NCI-H1694 (cell line): ENCODE results near the gene KIF6.
A peak's percentile ranks its signal among the peaks of the same experiment; 100 is the strongest.

Experiments used
- DNase-seq: peaks from one replicate; lab custom pipeline; 2025; lab: John Stamatoyannopoulos, UW

The KIF6 gene

GRCh38 chr6:39664173-39664572, 61.0 kb downstream of the KIF6 start:
- DNase-seq = no peak

GRCh38 chr6:39657355-39658135, 67.7 kb downstream of the KIF6 start:
- DNase-seq = no peak

DNA sequence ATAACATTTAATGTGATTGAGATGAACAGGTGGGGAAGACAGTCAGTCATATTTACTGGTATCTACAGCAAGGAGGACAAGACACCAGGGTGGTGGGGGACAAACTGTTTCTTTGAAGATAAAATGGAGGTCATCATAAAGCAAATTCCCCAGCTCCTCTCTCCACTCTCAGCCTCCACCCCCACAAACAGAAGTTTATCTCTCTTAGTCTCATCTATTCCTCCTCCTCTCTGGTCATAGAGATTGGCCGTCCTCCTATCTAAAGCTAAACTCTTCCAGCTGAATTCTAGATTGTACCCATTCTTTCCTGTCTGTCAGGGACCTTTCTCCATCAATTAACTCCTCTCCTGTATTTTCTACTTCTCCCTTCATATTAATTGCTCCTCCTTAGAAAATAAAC, 71.1 kb downstream of the KIF6 start:
- no peak for DNase-seq

DNA sequence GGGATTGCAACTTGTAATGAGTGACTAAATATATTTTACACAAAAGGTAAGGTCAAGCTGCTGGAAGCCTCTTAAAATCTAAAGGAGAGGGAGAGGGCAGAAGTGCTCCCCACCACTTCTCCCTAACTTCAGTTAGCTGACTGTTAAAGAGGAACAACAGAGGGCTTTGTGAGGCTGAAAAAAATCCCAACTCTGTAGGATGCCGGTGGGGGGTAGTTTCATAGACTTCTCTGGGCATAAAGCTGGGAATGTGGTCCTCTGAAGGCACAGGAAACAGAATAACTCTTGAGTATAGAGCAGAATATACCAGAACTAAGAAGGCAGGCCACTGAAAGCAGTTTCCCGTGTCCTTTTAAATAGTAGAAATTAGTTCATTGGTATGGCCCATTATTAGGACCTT, 71.6 kb downstream of the KIF6 start:
- no peak for DNase-seq

GRCh38 chr6:39649996-39650395, 75.2 kb downstream of the KIF6 start:
- DNase-seq = no peak

DNA sequence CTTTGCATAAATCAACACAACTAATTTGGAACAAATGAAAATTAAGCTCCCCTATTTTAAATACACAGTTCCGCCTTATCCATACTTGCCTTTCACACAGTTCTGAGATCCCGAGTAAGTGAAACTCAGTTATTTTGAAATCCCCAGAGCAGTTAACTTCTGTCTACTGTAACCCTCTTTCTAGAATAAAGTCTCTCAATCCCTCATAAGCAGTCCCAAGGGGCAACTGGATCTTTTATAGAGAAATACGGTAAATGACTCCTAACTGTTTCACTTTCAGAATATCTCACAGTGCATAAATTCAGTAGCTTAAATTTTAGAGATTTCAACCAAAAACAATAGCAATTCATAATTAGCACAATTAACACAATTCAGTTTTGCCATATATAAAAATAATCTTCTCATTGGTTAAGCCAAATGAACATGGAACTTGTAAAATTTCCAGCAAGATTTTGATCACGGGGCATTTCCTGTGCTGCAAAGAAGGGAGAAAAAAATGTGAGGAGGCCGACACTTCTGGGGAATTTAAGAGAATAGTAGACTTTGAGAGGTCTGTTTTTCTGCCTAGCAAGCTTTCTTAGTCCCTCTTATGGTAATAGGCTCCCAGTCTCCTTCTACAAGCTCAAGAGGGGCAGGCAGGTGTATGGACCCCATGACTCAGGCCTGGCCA, 78.3 kb downstream of the KIF6 start:
- no peak for DNase-seq

DNA sequence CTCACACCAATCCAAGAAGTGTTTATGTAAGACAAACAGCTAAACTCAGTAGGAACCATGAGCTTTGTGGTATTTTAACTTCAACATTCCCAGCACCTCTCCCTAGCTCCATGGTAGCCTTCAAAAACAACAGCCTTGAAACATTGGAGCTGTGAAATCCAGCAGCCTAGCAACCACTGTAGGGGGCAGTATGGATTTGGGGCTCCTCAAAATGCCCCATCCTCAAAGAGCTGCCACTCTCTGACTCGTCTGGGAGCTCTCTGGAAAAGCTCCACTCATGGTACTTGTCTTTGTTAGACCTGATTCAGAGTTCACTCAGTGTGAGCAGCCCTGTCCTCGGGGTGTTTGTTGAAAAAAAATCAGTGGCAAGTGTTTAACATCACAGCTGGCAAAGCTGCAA, 82.9 kb downstream of the KIF6 start:
- no peak for DNase-seq

DNA sequence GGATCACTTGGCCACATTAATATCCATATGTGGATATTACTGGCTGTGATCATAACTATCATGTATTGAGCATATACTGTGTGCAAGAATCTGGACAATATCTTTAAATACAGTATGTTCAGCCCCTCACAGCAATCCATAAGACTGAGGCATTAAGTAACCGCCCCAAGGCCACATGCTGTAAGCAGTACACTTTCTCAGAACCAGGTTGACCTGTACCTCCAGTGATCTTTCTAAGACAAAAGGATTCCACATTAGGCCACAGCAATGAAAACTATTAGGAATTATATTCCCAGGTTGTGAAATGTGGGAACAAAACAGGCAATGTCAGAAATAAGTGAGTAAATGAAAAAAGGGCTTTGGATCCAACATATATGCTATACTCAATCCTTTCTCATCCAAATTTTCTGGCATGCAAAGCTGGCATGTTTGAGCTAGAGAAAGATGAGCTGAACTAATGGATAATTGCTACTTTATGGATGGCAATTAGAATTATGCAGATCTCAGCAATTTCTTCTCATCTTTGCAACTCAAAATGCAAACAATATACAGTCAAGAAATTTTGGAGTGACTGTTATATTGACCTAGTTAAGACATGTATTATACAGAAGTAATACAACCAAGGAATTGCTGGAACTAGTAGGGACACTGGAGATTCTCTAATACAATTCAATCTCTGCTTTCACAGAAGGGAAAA, 86.9 kb downstream of the KIF6 start:
- DNase-seq = no peak

- DNase-seq = no peak
Observed at GRCh38 chr6:39634646-39635341, 90.4 kb downstream of the KIF6 start.

DNA sequence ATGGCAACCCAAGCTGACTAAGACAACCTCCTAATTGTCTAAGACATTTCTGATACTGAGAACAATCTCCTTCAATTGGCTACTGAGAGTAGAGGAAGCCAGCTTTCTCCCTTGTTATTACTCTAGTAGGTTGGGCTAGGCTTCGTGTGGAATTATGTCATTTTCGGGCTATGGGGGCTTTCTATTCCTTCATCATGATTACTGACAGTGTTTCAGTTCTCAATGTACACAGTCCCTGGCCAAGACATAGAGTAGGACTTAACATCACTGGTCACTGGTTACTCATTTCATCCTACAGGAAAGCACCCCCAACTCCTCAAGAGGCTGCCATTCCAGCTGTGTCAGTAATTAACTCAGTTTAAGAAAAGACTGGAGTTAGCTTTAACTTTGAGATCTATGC, 100.0 kb downstream of the KIF6 start:
- DNase-seq = no peak

GRCh38 chr6:39623750-39624149, 101.5 kb downstream of the KIF6 start:
- DNase-seq = no peak

DNA sequence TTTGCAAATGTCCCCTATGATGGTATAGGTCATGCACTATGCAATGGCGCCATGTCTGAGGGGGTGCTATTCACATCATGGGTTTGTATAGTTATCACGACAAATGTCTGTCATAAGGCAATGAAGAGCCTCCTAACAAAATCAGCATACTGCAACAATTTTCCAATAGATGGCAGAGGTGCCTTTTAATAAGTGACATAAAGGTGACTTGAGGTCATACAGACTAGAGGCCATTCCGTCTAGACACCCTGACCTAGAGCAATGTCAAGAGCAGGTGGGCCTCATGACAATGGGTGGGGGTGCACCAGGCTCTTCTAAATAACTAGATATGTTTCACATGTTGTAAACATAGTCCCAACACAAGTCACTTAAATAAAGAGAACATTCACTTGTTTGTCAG, 107.7 kb downstream of the KIF6 start:
- no peak for DNase-seq

- no peak for DNase-seq
Observed at GRCh38 chr6:39617026-39617425, 108.2 kb downstream of the KIF6 start.

- DNase-seq = no peak
Observed at GRCh38 chr6:39615622-39616021, 109.6 kb downstream of the KIF6 start.

GRCh38 chr6:39614393-39614950, 110.7 kb downstream of the KIF6 start:
- DNase-seq = no peak

GRCh38 chr6:39610221-39610620, 115.0 kb downstream of the KIF6 start:
- no peak for DNase-seq

DNA sequence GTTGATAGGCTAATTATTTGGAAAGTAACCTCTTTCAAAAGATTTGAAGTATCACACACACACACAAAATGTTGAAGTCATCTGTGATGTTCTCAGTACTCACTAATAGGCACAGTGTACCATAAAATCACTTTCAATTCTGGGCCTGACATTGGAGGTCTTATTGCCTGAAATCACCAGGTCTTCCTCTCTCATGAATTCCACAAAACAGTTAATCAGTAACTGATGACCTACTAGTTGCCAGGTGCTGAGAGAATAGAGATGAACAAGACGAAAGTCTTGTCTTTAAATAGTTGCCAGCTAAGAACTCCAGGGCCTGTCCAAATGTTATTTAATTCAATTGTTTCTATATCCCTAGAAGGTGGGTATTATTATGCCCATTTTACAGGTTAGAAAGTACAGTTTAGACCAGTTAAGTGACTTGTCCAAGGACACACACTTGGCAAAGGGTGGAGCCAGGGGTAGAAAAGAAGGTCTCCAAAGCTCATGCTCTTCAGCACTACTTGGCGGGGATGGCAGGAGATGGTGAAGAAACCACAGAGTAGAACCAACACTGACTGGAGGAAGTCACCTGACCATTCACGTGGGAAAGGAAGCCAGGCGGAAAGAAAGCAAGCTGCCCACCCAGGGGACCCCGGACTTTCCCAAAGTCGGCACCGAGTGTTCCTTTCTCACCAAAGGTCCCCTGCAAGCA, 116.4 kb downstream of the KIF6 start:
- DNase-seq = no peak

GRCh38 chr6:39602601-39603519, 122.3 kb downstream of the KIF6 start:
- DNase-seq = no peak

GRCh38 chr6:39599973-39600372, 125.2 kb downstream of the KIF6 start:
- DNase-seq = peak; percentile 67

DNA sequence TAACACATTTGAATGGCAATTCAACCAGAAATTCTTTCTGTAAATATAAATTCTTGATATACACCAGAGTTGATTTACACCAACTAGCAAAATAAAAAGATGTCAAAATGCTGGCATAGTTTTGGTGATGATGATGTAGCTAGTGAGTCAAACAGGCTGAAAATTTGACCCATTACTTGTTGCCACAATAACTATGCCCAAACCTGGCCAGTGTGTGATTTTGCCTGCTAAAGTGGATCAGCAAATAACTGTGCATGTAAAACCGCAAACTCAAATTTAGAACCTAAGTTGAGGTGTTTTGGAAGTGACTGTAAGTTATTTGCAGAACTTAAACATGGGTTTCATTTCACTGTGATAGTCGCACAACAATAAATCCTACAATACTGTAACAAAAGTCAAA, 125.9 kb downstream of the KIF6 start:
- DNase-seq = no peak

GRCh38 chr6:39594285-39594684, 130.9 kb downstream of the KIF6 start:
- DNase-seq = peak; percentile 11
